DMS53 treated with DMSO at 0.1 percent for 48 hours (cell line): ENCODE measurements around the gene AMOTL1.
"Not testable (repeated sequence)": the region's sequence is repeated elsewhere in the genome, so short reads cannot be mapped to it uniquely, and the experiment has no call there.

Source experiments
- DNase-seq: peaks from one replicate; lab custom pipeline; 2025; ENCODE audit not compliant: unreplicated experiment; lab: John Stamatoyannopoulos, UW

AMOTL1 gene

GRCh38 chr11:94821439-94821838 lies 53.3 kb downstream of the AMOTL1 start:
- DNase-seq, result no peak

GRCh38 chr11:94822080-94822479 lies 53.9 kb downstream of the AMOTL1 start:
- no peak for DNase-seq

- no peak for DNase-seq
Observed at GRCh38 chr11:94823102-94823732, 55.1 kb downstream of the AMOTL1 start.

GRCh38 chr11:94825031-94825430 lies 56.9 kb downstream of the AMOTL1 start:
- DNase-seq, result no peak

GRCh38 chr11:94825481-94825880 lies 57.3 kb downstream of the AMOTL1 start:
- no peak for DNase-seq

- no peak for DNase-seq
Observed at GRCh38 chr11:94826415-94826814, 58.3 kb downstream of the AMOTL1 start.

- no peak for DNase-seq
Observed at GRCh38 chr11:94828088-94828487, 59.9 kb downstream of the AMOTL1 start.

GRCh38 chr11:94830722-94831510 lies 62.8 kb downstream of the AMOTL1 start:
- no peak for DNase-seq

- DNase-seq, result no peak
Observed at GRCh38 chr11:94831529-94831928, 63.4 kb downstream of the AMOTL1 start.

GRCh38 chr11:94832604-94833235 lies 64.6 kb downstream of the AMOTL1 start:
- DNase-seq, result peak; percentile 91

- no peak for DNase-seq
Observed at GRCh38 chr11:94834911-94835593, 66.9 kb downstream of the AMOTL1 start.

GRCh38 chr11:94835594-94835927 lies 67.4 kb downstream of the AMOTL1 start:
- no peak for DNase-seq

- DNase-seq, result no peak
Observed at GRCh38 chr11:94837317-94837716, 69.2 kb downstream of the AMOTL1 start.

- peak; percentile 98 for DNase-seq
Observed at GRCh38 chr11:94838027-94838731, 70.0 kb downstream of the AMOTL1 start.

- no peak for DNase-seq
Observed at GRCh38 chr11:94840209-94840608, 72.1 kb downstream of the AMOTL1 start.

GRCh38 chr11:94844031-94844430 lies 75.9 kb downstream of the AMOTL1 start:
- DNase-seq, result no peak

- peak; percentile 27 for DNase-seq
Observed at GRCh38 chr11:94845622-94846021, 77.5 kb downstream of the AMOTL1 start.

GRCh38 chr11:94849839-94850238 lies 81.7 kb downstream of the AMOTL1 start:
- no peak for DNase-seq

- DNase-seq, result peak; percentile 17
Observed at GRCh38 chr11:94851864-94852636, 83.9 kb downstream of the AMOTL1 start.

- DNase-seq, result not testable (repeated sequence)
Observed at GRCh38 chr11:94853288-94853687, 85.1 kb downstream of the AMOTL1 start.
